H1 (cell line): ENCODE measurements around the gene RPS6KA2. TPM values are rescaled to one million over a fixed set of nuclear protein-coding genes. Genes with fewer than 3 reads are reported as not detected.

Experiments
- CBX5 ChIP-seq: fragments of 300-800, 300-1000 bp; sonication (generic); IDR thresholded peaks from 2 replicates; pipeline ENCODE4 v1.7.1; 2016; ENCODE audit warnings: antibody characterized with exemption, low read length, low read depth
- EGR1 ChIP-seq: IDR thresholded peaks from 2 replicates; pipeline ENCODE4 v1.6.1; 2011; ENCODE audit warnings: low read depth, low read length, borderline replicate concordance
- GTF2F1 ChIP-seq: IDR thresholded peaks from 2 replicates; pipeline ENCODE4 v1.6.1; 2012; ENCODE audit warnings: low read depth, low read length, improper control_type of control experiment, borderline replicate concordance
- HDAC2 ChIP-seq, 2 experiments: fragments of 300-600 bp in 1 of 2; sonication (generic) in 1 of 2; IDR thresholded peaks; 2 replicates each; pipeline ENCODE4 v1.6.1; 2011 to 2012; ENCODE audit warnings: low read depth in 2 of 2, low read length in 2 of 2, mild to moderate bottlenecking in 2 of 2, moderate library complexity in 2 of 2, borderline replicate concordance in 1 of 2, inconsistent platforms in 1 of 2
- PHF8 ChIP-seq: fragments of 200-600 bp; sonication (generic); conservative IDR thresholded peaks from 2 replicates; pipeline ENCODE4 v1.7.1; 2012; ENCODE audit warnings: low read depth, mild to moderate bottlenecking, inconsistent platforms, low read length, moderate library complexity
- RNF2 ChIP-seq: fragments of 200-900, 300-1000 bp; sonication (generic); IDR thresholded peaks from 2 replicates; pipeline ENCODE4 v1.7.1; 2016; ENCODE audit warnings: borderline replicate concordance, low read depth, mild to moderate bottlenecking, antibody characterized with exemption, low read length; ENCODE audit not compliant: poor library complexity, severe bottlenecking; ENCODE audit errors: missing control alignments
- SUZ12 ChIP-seq: fragments of 200-600 bp; sonication (generic); IDR thresholded peaks from 2 replicates; pipeline ENCODE4 v1.6.1; 2012; ENCODE audit warnings: mild to moderate bottlenecking, inconsistent platforms, low read length, moderate library complexity, mixed read lengths
- polyA plus RNA-seq, 7 experiments: library from polyadenylated mRNA; depleted of rRNA in 3 of 7; stranded (reverse) in 5 of 7; unstranded in 2 of 7; fragments of >200 nt in 5 of 7; fragments of 200-250 nt in 2 of 7; gene quantifications; 1 replicate in 5 of 7; 2 replicates in 1 of 7; 4 replicates in 1 of 7; pipeline versions ENCODE4 v1.2.1 to v1.2.3, GENCODE V29; 2011 to 2013; ENCODE audit warnings: missing spikeins in 2 of 7, mixed read lengths in 2 of 7
- total RNA-seq: library from RNA; stranded (reverse); fragmentation: NEBNext Ultra II Directional; extraction: Animal tissue kit (Norgen Biotek cat#: 25700); gene quantifications from 2 replicates; pipeline ENCODE4 v1.2.1, GENCODE V29; 2021

Gene RPS6KA2
- total and polyA plus RNA-seq, 2 of the 8 experiments (the other 6 are each of a cell fraction or from before 2014, with no cell fraction given): 8.8 to 25.7 TPM

GRCh38 chr6:166663568-166663967 is 36.5 kb upstream of the RPS6KA2 start (continued):
- no peak for TF ChIP-seq PHF8
- TF ChIP-seq RNF2: no peak
- no peak for TF ChIP-seq HDAC2 (IDR thresholded peaks at IDR 0.05; ENCODE audit: borderline replicate concordance in 1 of 2, low read depth in 2 of 2, low read length in 2 of 2)
- no peak for TF ChIP-seq GTF2F1
- no peak for TF ChIP-seq CBX5
- TF ChIP-seq SUZ12: no peak
- no peak for TF ChIP-seq EGR1
